CD14-positive monocyte (primary cell): ENCODE results near the gene PRPF19. TPM values are rescaled to one million over a fixed set of nuclear protein-coding genes. Genes with fewer than 3 reads are reported as not detected.

Experiments used
- DNase-seq, 3 donors: peaks; one replicate each; pipeline ENCODE4 v3.0.0-alpha.2; 2011 to 2022
- H2AFZ ChIP-seq: 2 replicates; pipeline ENCODE4 v1.6.0; 2012; ENCODE audit warnings: mild to moderate bottlenecking, low read depth, low read length, inconsistent platforms; ENCODE audit not compliant: insufficient read depth, poor library complexity, severe bottlenecking
- H3K27ac ChIP-seq, 2 donors: 1 replicate in 1 of 2; 2 replicates in 1 of 2; pipeline ENCODE4 v1.5.1; 2012 to 2013; ENCODE audit warnings: low read length in 2 of 2, control low read depth in 1 of 2, inconsistent platforms in 1 of 2, low read depth in 1 of 2, mild to moderate bottlenecking in 1 of 2
- H3K27me3 ChIP-seq, 2 donors: one replicate each; pipeline versions ENCODE4 v1.6.0 to v1.6.1; 2011 to 2013; ENCODE audit warnings: low read length in 2 of 2; ENCODE audit not compliant: control insufficient read depth in 2 of 2, insufficient read depth in 2 of 2
- H3K36me3 ChIP-seq, 2 donors: replicated peaks in 1 of 2; 1 replicate in 1 of 2; 2 replicates in 1 of 2; pipeline versions ENCODE4 v1.5.1 to v1.6.1; 2012 to 2013; ENCODE audit warnings: low read length in 2 of 2, control low read depth in 1 of 2, inconsistent platforms in 1 of 2, mild to moderate bottlenecking in 1 of 2; ENCODE audit not compliant: insufficient read depth in 2 of 2, control insufficient read depth in 1 of 2
- H3K4me1 ChIP-seq, 2 donors: 1 replicate in 1 of 2; 2 replicates in 1 of 2; pipeline versions ENCODE4 v1.5.1 to v1.6.1; 2012 to 2013; ENCODE audit warnings: low read length in 2 of 2, control low read depth in 1 of 2, inconsistent platforms in 1 of 2, mild to moderate bottlenecking in 1 of 2, moderate library complexity in 1 of 2; ENCODE audit not compliant: insufficient read depth in 2 of 2, control insufficient read depth in 1 of 2
- H3K4me2 ChIP-seq: replicated peaks from 2 replicates; pipeline ENCODE3; 2012; ENCODE audit warnings: low read length, moderate library complexity, mild to moderate bottlenecking; ENCODE audit not compliant: poor library complexity, severe bottlenecking; ENCODE audit errors: extremely low read depth
- H3K4me3 ChIP-seq, 3 experiments: fragments of 200-600 bp in 1 of 3; sonication (generic) in 1 of 3; replicated peaks in 1 of 3; 1 replicate in 2 of 3; 2 replicates in 1 of 3; pipeline ENCODE4 v1.5.1; 2011 to 2013; ENCODE audit warnings: low read length in 3 of 3, mild to moderate bottlenecking in 3 of 3, control low read depth in 2 of 3, low read depth in 2 of 3, inconsistent platforms in 1 of 3, moderate library complexity in 1 of 3
- H3K79me2 ChIP-seq: 2 replicates; pipeline ENCODE4 v1.6.0; 2012; ENCODE audit warnings: mild to moderate bottlenecking, control low read depth, inconsistent platforms, low read length, moderate library complexity; ENCODE audit not compliant: insufficient read depth
- H3K9ac ChIP-seq: 2 replicates; pipeline ENCODE4 v1.6.0; 2017; ENCODE audit warnings: low read length, mild to moderate bottlenecking; ENCODE audit not compliant: insufficient read depth, poor library complexity, severe bottlenecking
- H3K9me3 ChIP-seq, 2 donors: replicated peaks in 1 of 2; 1 replicate in 1 of 2; 2 replicates in 1 of 2; pipeline versions ENCODE4 v1.5.1 to v1.6.1; 2012 to 2013; ENCODE audit warnings: low read length in 2 of 2, control low read depth in 1 of 2; ENCODE audit not compliant: control insufficient read depth in 1 of 2, insufficient read depth in 1 of 2
- H4K20me1 ChIP-seq: 2 replicates; pipeline ENCODE4 v1.6.0; 2012; ENCODE audit warnings: mild to moderate bottlenecking, low read length, control low read depth, moderate library complexity; ENCODE audit not compliant: insufficient read depth
- H3K27ac Mint-ChIP-seq, 7 donors: one replicate each; pipeline ENCODE4 v1.8.0; 2020; ENCODE audit warnings: mild to moderate bottlenecking in 7 of 7, mixed read lengths in 7 of 7, moderate library complexity in 6 of 7, inconsistent platforms in 2 of 7
- H3K27me3 Mint-ChIP-seq, 3 donors: one replicate each; pipeline ENCODE4 v1.8.0; 2021 to 2022; ENCODE audit warnings: low read depth in 3 of 3, mild to moderate bottlenecking in 3 of 3, mixed read lengths in 3 of 3, moderate library complexity in 3 of 3, inconsistent platforms in 1 of 3
- H3K36me3 Mint-ChIP-seq, 2 donors: one replicate each; pipeline ENCODE4 v1.8.0; 2020; ENCODE audit warnings: mixed read lengths in 2 of 2, inconsistent platforms in 1 of 2, mild to moderate bottlenecking in 1 of 2
- H3K4me1 Mint-ChIP-seq: one replicate; pipeline ENCODE4 v1.8.0; 2020; ENCODE audit warnings: mild to moderate bottlenecking, mixed read lengths
- H3K4me3 Mint-ChIP-seq, 2 donors: one replicate each; pipeline ENCODE4 v1.8.0; 2020; ENCODE audit warnings: mild to moderate bottlenecking in 2 of 2, mixed read lengths in 2 of 2, moderate library complexity in 1 of 2
- H3K9me3 Mint-ChIP-seq, 7 donors: one replicate each; pipeline ENCODE4 v1.8.0; 2020 to 2022; ENCODE audit warnings: mixed read lengths in 7 of 7, mild to moderate bottlenecking in 6 of 7, moderate library complexity in 6 of 7, inconsistent platforms in 2 of 7
- WGBS: methylation state at CpG from one replicate; pipeline ENCODE4 v1.1.5; 2013; ENCODE audit warnings: missing lambda C conversion rate; ENCODE audit not compliant: insufficient coverage; 5-methylcytosine and 5-hydroxymethylcytosine counted together
- intact Hi-C, 2 donors: fragments of 100-400 bp; cut with micrococcal nuclease; formaldehyde crosslinking; loops; one replicate each; pipeline versions ENCODE4 v1.15.0 to v1.15.1; 2023
- polyA plus RNA-seq, 3 donors: library from polyadenylated mRNA; depleted of rRNA in 1 of 3; unstranded in 2 of 3; stranded (reverse) in 1 of 3; fragments of 300-500 nt in 2 of 3; fragments of >200 nt in 1 of 3; fragmentation: Illumina TruSeq in 2 of 3; gene quantifications; 1 replicate in 2 of 3; 2 replicates in 1 of 3; pipeline ENCODE4 v1.2.3, GENCODE V29; 2012 to 2021
- TF ChIP-seq, protein P1 (sequence below): fragments of 200-600 bp; IDR thresholded peaks from one replicate; pipeline ENCODE4 v1.8.0; 2022; ENCODE audit warnings: antibody characterized with exemption, mild to moderate bottlenecking

The PRPF19 gene
- polyA plus RNA-seq, 3 donors, result 7.8 to 33.2 (median 12.2) TPM

GRCh38 chr11:60900673-60901404, 5.5 kb downstream of the PRPF19 start:
- Histone ChIP-seq H3K79me2 (peaks cover 35% of the 10 kb centered on the region), H3K9ac (no peak overlapping the region), H3K27ac (no peak overlapping the region), H3K36me3 (peaks cover 75 to 83% of the 10 kb centered on the region in 2 donors), H3K9me3 (no peaks in the 10 kb centered on the region), H3K4me1 (peaks cover 13 to 16% of the 10 kb centered on the region in 2 donors), H3K27me3 (no peaks in the 10 kb centered on the region), H3K4me2 (no peak overlapping the region), H4K20me1 (peaks cover 25% of the 10 kb centered on the region), H2AFZ (no peak overlapping the region), H3K4me3 (no peak overlapping the region)
- peaks cover 72 to 74% of the 10 kb centered on the region in 2 donors for H3K36me3 Mint-ChIP-seq
- WGBS, result 92% methylated on average over 13 of the region's 13 CpGs
- TF ChIP-seq, protein P1, sequence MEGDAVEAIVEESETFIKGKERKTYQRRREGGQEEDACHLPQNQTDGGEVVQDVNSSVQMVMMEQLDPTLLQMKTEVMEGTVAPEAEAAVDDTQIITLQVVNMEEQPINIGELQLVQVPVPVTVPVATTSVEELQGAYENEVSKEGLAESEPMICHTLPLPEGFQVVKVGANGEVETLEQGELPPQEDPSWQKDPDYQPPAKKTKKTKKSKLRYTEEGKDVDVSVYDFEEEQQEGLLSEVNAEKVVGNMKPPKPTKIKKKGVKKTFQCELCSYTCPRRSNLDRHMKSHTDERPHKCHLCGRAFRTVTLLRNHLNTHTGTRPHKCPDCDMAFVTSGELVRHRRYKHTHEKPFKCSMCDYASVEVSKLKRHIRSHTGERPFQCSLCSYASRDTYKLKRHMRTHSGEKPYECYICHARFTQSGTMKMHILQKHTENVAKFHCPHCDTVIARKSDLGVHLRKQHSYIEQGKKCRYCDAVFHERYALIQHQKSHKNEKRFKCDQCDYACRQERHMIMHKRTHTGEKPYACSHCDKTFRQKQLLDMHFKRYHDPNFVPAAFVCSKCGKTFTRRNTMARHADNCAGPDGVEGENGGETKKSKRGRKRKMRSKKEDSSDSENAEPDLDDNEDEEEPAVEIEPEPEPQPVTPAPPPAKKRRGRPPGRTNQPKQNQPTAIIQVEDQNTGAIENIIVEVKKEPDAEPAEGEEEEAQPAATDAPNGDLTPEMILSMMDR, result no peak
- H3K9me3 Mint-ChIP-seq, result no peaks in the 10 kb centered on the region
- H3K4me3 Mint-ChIP-seq, result no peak overlapping the region
- intact Hi-C loops, result loop anchor here in 1 of 2 donors (2.0 kb wide), 1 partner anchor 70 kb away; no protein-coding TSS in a partner anchor
- H3K27ac Mint-ChIP-seq, result peak overlapping the region in 1 of 7 donors; percentile 38
- H3K4me1 Mint-ChIP-seq, result peaks cover 22% of the 10 kb centered on the region
- peaks cover 0 to 2% (median 0%) of the 10 kb centered on the region in 3 donors for H3K27me3 Mint-ChIP-seq
- DNase-seq, result no peak

DNA sequence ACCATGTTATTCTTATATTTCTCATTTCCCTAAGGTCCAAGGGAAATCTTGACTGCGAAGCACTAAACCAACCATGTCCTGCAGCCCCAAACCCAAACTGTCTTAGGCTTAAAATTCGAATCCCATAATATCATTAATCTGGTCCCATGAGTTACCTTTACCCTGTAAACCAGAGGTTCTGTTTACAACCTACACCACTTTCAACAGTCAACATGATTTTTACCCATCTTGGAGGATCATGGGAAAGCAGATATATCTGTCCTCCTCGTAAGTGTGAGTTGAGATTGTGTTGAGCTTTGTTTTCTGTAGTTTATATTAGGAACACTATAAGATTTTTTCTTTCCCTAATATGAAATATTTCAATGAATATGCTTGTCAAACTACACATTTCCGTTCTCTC, 6.4 kb downstream of the PRPF19 start:
- peaks cover 0 to 2% (median 0%) of the 10 kb centered on the region in 3 donors for H3K27me3 Mint-ChIP-seq
- intact Hi-C loops, result loop anchor here in 1 of 2 donors (2.0 kb wide), 1 partner anchor 69 kb away; no protein-coding TSS in a partner anchor
- H3K27me3 ChIP-seq, result no peaks in the 10 kb centered on the region
- H3K27ac ChIP-seq, result no peak overlapping the region
- H3K4me3 Mint-ChIP-seq, result no peak overlapping the region
- no peak overlapping the region for H3K4me2 ChIP-seq
- H3K4me3 ChIP-seq, result no peak overlapping the region
- H3K27ac Mint-ChIP-seq, result peak overlapping the region in 3 of 7 donors; percentile 25 to 70 (median 46)
- H3K9ac ChIP-seq, result no peak overlapping the region
- H3K36me3 Mint-ChIP-seq, result peaks cover 80 to 83% of the 10 kb centered on the region in 2 donors
- no peak for DNase-seq
- H3K4me1 Mint-ChIP-seq, result peaks cover 16% of the 10 kb centered on the region
- peaks cover 27% of the 10 kb centered on the region for H3K79me2 ChIP-seq
- peaks cover 5 to 7% of the 10 kb centered on the region in 2 donors for H3K4me1 ChIP-seq
- peaks cover 18% of the 10 kb centered on the region for H4K20me1 ChIP-seq
- no peaks in the 10 kb centered on the region for H3K9me3 Mint-ChIP-seq
- no peaks in the 10 kb centered on the region for H3K9me3 ChIP-seq
- H3K36me3 ChIP-seq, result peaks cover 77 to 91% of the 10 kb centered on the region in 2 donors
- TF ChIP-seq, protein P1, result no peak
- no peak overlapping the region for H2AFZ ChIP-seq
- WGBS, result 75% methylated on average over 2 of the region's 4 CpGs
